Mucosa of descending colon (tissue), 3 donors: Measurements from ENCODE around the gene POLR3B. TPM values are rescaled to one million over a fixed set of nuclear protein-coding genes. Genes with fewer than 3 reads are reported as not detected.

Experiments
- ATAC-seq: fragments of 200-7000 bp; cut with Tn5 transposase; one replicate; pipeline ENCODE4 v1.9.1; 2020; ENCODE audit warnings: mild to moderate bottlenecking, moderate library complexity
- DNase-seq, 3 donors: peaks; one replicate each; pipeline ENCODE4 v3.0.0-alpha.2; 2020
- H3K36me3 ChIP-seq: fragments of 200-600 bp; one replicate; pipeline ENCODE4 v1.8.0; 2021; ENCODE audit warnings: low read depth, mild to moderate bottlenecking
- H3K4me1 ChIP-seq: fragments of 200-600 bp; one replicate; pipeline ENCODE4 v1.8.0; 2021; ENCODE audit warnings: low read depth, mild to moderate bottlenecking
- H3K4me3 ChIP-seq: fragments of 200-600 bp; one replicate; pipeline ENCODE4 v1.8.0; 2021; ENCODE audit warnings: mild to moderate bottlenecking
- H3K9me3 ChIP-seq: fragments of 200-600 bp; one replicate; pipeline ENCODE4 v1.8.0; 2021; ENCODE audit warnings: mild to moderate bottlenecking
- CTCF ChIP-seq: fragments of 200-600 bp; IDR thresholded peaks from one replicate; pipeline ENCODE4 v1.8.0; 2022; ENCODE audit warnings: antibody characterized with exemption, mild to moderate bottlenecking
- intact Hi-C, 2 donors: fragments of 100-400 bp; cut with DNase I in 1 of 2; cut with micrococcal nuclease in 1 of 2; formaldehyde crosslinking; loops; one replicate each; pipeline versions ENCODE4 v1.11.0 to v1.11.1; 2022; cut with DNase I, micrococcal nuclease
- total RNA-seq, 3 donors: library from RNA; stranded (reverse); fragmentation: NEBNext Ultra II Directional in 2 of 3; extraction: Animal tissue kit (Norgen Biotek cat#: 25700) in 2 of 3; gene quantifications; one replicate each; pipeline versions ENCODE4 v1.2.1 to v1.2.4, GENCODE V29; 2021 to 2023
- donor health status: DM: no; HTN: no; CAD: no; lungs with moderate emphysema.
- donor health status: DM: no; HTN: no; CAD: no.
- donor health status: DM: no; HTN: yes; CAD: no.

POLR3B gene
- total RNA-seq, 3 donors from 2014 or later = 6.6 to 8.7 (median 8.5) TPM

GRCh38 chr12:106428384-106428783, 70.8 kb downstream of the POLR3B start:
- ATAC-seq (no peak), DNase-seq (no peak)
- Histone ChIP-seq H3K9me3 (no peaks in the 10 kb centered on the region), H3K4me3 (no peak overlapping the region), H3K4me1 (no peaks in the 10 kb centered on the region), H3K36me3 (no peaks in the 10 kb centered on the region)
- intact Hi-C loops = no loop called here
- TF ChIP-seq CTCF = no peak

GRCh38 chr12:106429043-106429552, 71.5 kb downstream of the POLR3B start:
- DNase-seq (no peak), ATAC-seq (no peak)
- no peak for TF ChIP-seq CTCF
- Histone ChIP-seq H3K36me3 (no peaks in the 10 kb centered on the region), H3K4me1 (no peaks in the 10 kb centered on the region), H3K9me3 (no peaks in the 10 kb centered on the region), H3K4me3 (no peak overlapping the region)
- intact Hi-C loops = no loop called here

- no peaks in the 10 kb centered on the region for H3K9me3 ChIP-seq
- H3K4me1 ChIP-seq = no peaks in the 10 kb centered on the region
- no peak for TF ChIP-seq CTCF
- no peak overlapping the region for H3K4me3 ChIP-seq
- DNase-seq (no peak), ATAC-seq (no peak)
- intact Hi-C loops = no loop called here
- H3K36me3 ChIP-seq = no peaks in the 10 kb centered on the region
Measured at GRCh38 chr12:106429636-106430035, 72.1 kb downstream of the POLR3B start.

- Histone ChIP-seq H3K4me1 (no peaks in the 10 kb centered on the region), H3K36me3 (no peaks in the 10 kb centered on the region), H3K9me3 (no peaks in the 10 kb centered on the region), H3K4me3 (no peak overlapping the region)
- ATAC-seq = no peak
- DNase-seq = no peak
- TF ChIP-seq CTCF = no peak
- intact Hi-C loops = no loop called here
Measured at GRCh38 chr12:106431839-106432411, 74.4 kb downstream of the POLR3B start.

- Histone ChIP-seq H3K36me3 (no peaks in the 10 kb centered on the region), H3K9me3 (no peaks in the 10 kb centered on the region), H3K4me1 (no peaks in the 10 kb centered on the region), H3K4me3 (no peak overlapping the region)
- intact Hi-C loops = no loop called here
- no peak for TF ChIP-seq CTCF
- ATAC-seq (no peak), DNase-seq (no peak)
Measured at GRCh38 chr12:106433055-106433454, 75.5 kb downstream of the POLR3B start.

- ATAC-seq (no peak), DNase-seq (no peak)
- no peak for TF ChIP-seq CTCF
- H3K9me3 ChIP-seq = no peaks in the 10 kb centered on the region
- H3K36me3 ChIP-seq = no peaks in the 10 kb centered on the region
- intact Hi-C loops = no loop called here
- H3K4me1 ChIP-seq = no peaks in the 10 kb centered on the region
- no peak overlapping the region for H3K4me3 ChIP-seq
Measured at GRCh38 chr12:106434526-106434925, 77.0 kb downstream of the POLR3B start.
